ENCODE results near the gene NMB. TPM values are rescaled to one million over a fixed set of nuclear protein-coding genes. Genes with fewer than 3 reads are reported as not detected.

Gene NMB
- 9.5 and 10.1 TPM in 2 replicates for polyA plus RNA-seq (2013)

DNA sequence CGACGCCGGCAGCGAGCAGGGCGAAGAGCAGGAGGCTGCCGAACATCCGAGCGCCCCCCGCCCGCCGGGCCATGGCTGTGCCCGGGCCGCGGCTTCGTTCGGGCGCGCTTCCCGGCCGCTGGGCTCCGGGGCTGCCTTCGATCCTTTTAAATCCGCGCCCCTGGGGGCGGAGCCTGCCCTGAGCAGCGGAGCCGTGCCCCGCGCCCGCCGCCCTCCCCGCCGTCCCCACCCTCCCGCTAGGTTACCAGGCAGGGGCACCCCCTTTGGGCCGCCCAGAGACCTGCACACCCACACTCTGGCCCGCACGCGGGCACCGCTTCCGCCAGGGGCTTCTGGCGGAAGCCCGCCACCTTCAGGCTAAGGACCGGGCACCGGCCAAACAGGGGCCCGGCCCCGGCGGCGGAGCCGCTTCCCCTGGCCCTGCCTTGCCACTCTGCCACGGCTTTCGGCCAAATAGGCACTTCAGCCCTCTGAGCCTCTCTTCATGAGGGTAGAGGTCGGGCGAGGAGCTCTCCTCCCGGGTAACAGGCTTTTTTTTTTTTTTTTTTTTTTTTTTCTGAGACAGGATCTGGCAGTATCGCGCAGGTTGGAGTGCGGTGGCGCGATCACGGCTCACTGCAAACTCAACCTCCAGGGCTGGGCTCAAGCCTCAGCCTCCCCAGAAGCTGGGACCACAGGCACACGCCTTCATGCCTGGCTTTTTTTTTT is at the start of gene NMB:
TSS of gene NMB (minus strand) at position 120 of the 708 bp plus-strand sequence. CDS start at position 73, 47 bp downstream.
- Histone ChIP-seq H2AFZ (ENCODE audit: insufficient read depth, low read length, poor library complexity) (peak within 1 kb of the TSS; percentile 56), H3K27ac (ENCODE audit: low read depth, low read length) (no peak within 1 kb of the TSS), H3K23ac (ENCODE audit: low read length) (no peak within 1 kb of the TSS), H2AK5ac (ENCODE audit: low read length) (peak within 1 kb of the TSS; percentile 32), H3K9ac (ENCODE audit: low read length) (peak within 1 kb of the TSS; percentile 74), H4K91ac (ENCODE audit: low read depth, low read length) (peak within 1 kb of the TSS; percentile 69), H3K9me3 (ENCODE audit: insufficient read depth, low read depth, low read length) (no peaks in the 10 kb centered on the region), H3K4me1 (ENCODE audit: control insufficient read depth in 1 of 2, insufficient read depth in 2 of 2, low read length in 2 of 2) (peaks cover 7% of the 10 kb centered on the region in 2 experiments), H3K4ac (ENCODE audit: low read depth, low read length) (no peak within 1 kb of the TSS), H2BK12ac (ENCODE audit: low read length) (no peak within 1 kb of the TSS), H3K36me3 (ENCODE audit: control insufficient read depth in 1 of 2, insufficient read depth in 2 of 2, low read length in 2 of 2) (peaks cover 0 to 3% of the 10 kb centered on the region in 2 experiments), H3K79me1 (ENCODE audit: low read length) (peaks cover 8% of the 10 kb centered on the region), H3K27me3 (ENCODE audit: insufficient read depth, low read length) (no peaks in the 10 kb centered on the region), H3K18ac (ENCODE audit: low read length) (peak within 1 kb of the TSS; percentile 32), H4K12ac (ENCODE audit: low read depth, low read length) (peak within 1 kb of the TSS; percentile 60), H3K4me3 (ENCODE audit: low read depth, low read length) (peak within 1 kb of the TSS; percentile 63), H3K14ac (ENCODE audit: low read length) (peak within 1 kb of the TSS; percentile 80), H4K8ac (ENCODE audit: low read depth, low read length) (peak within 1 kb of the TSS; percentile 89), H3K79me2 (ENCODE audit: control insufficient read depth, insufficient read depth, low read length, poor library complexity) (peaks cover 8% of the 10 kb centered on the region), H2BK5ac (ENCODE audit: low read depth, low read length, poor library complexity) (no peak within 1 kb of the TSS), H2BK120ac (ENCODE audit: insufficient read depth, low read length, poor library complexity) (peak within 1 kb of the TSS; percentile 8), H3K4me2 (ENCODE audit: low read length) (peak within 1 kb of the TSS; percentile 84)
- peak; percentile 56 to 68 for DNase-seq
- WGBS (ENCODE audit: extremely low coverage, insufficient coverage, insufficient read length) = no CpG with 5 or more reads among the region's 61 CpGs

GRCh38 chr15:84703808-84704207 is 45.8 kb upstream of the NMB start:
- H3K79me2 ChIP-seq (ENCODE audit: control insufficient read depth, insufficient read depth, low read length, poor library complexity) = peaks cover 13% of the 10 kb centered on the region
- H4K91ac ChIP-seq (ENCODE audit: low read depth, low read length) = no peak overlapping the region
- H3K4me1 ChIP-seq (ENCODE audit: control insufficient read depth in 1 of 2, insufficient read depth in 2 of 2, low read length in 2 of 2) = no peaks in the 10 kb centered on the region
- no peak overlapping the region for H3K23ac ChIP-seq (ENCODE audit: low read length)
- no peak overlapping the region for H3K27ac ChIP-seq (ENCODE audit: low read depth, low read length)
- H3K36me3 ChIP-seq (ENCODE audit: control insufficient read depth in 1 of 2, insufficient read depth in 2 of 2, low read length in 2 of 2) = peaks cover 0 to 2% of the 10 kb centered on the region in 2 experiments
- H4K8ac ChIP-seq (ENCODE audit: low read depth, low read length) = no peak overlapping the region
- H2AFZ ChIP-seq (ENCODE audit: insufficient read depth, low read length, poor library complexity) = no peak overlapping the region
- WGBS (ENCODE audit: extremely low coverage, insufficient coverage, insufficient read length) = no CpG with 5 or more reads among the region's 5 CpGs
- no peak overlapping the region for H3K4me2 ChIP-seq (ENCODE audit: low read length)
- H3K14ac ChIP-seq (ENCODE audit: low read length) = no peak overlapping the region
- no peak overlapping the region for H2BK12ac ChIP-seq (ENCODE audit: low read length)
- H3K79me1 ChIP-seq (ENCODE audit: low read length) = no peaks in the 10 kb centered on the region
- no peak overlapping the region for H4K12ac ChIP-seq (ENCODE audit: low read depth, low read length)
- DNase-seq = no peak
- H3K9ac ChIP-seq (ENCODE audit: low read length) = no peak overlapping the region
- H3K27me3 ChIP-seq (ENCODE audit: insufficient read depth, low read length) = no peaks in the 10 kb centered on the region
- peak overlapping the region; percentile 59 for H3K4ac ChIP-seq (ENCODE audit: low read depth, low read length)
- H3K18ac ChIP-seq (ENCODE audit: low read length) = no peak overlapping the region
- H2AK5ac ChIP-seq (ENCODE audit: low read length) = no peak overlapping the region
- H2BK5ac ChIP-seq (ENCODE audit: low read depth, low read length, poor library complexity) = no peak overlapping the region
- no peaks in the 10 kb centered on the region for H3K9me3 ChIP-seq (ENCODE audit: insufficient read depth, low read depth, low read length)
- no peak overlapping the region for H3K4me3 ChIP-seq (ENCODE audit: low read depth, low read length)
- no peak overlapping the region for H2BK120ac ChIP-seq (ENCODE audit: insufficient read depth, low read length, poor library complexity)

DNA sequence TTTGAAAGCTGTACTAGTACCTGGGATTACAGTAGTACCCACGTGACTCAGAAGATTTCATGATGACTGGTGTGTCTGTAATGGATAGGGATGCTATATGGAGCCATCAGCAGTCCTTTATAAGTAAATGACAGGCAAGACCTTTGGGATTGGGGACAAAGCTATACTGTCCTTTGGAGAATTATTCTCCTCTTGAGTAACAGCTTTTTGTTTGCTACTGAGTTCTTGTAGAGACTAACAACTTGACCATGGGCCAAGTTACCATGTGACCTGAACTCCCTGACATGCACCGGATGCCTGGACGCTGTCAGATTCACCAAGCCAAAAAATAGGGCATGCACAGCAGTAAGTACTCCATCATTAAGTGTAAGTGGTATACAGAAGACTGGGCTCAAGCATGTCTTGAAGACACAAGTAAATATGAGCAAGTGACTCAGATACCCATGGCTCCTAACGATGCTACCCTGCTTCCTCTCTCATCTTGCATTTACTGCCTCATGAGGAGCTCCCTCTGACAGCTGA is 45.0 kb upstream of the NMB start:
- Histone ChIP-seq H2AFZ (ENCODE audit: insufficient read depth, low read length, poor library complexity) (no peak overlapping the region), H3K4me1 (ENCODE audit: control insufficient read depth in 1 of 2, insufficient read depth in 2 of 2, low read length in 2 of 2) (no peaks in the 10 kb centered on the region), H3K4me3 (ENCODE audit: low read depth, low read length) (no peak overlapping the region), H2BK120ac (ENCODE audit: insufficient read depth, low read length, poor library complexity) (no peak overlapping the region), H3K18ac (ENCODE audit: low read length) (no peak overlapping the region), H3K9me3 (ENCODE audit: insufficient read depth, low read depth, low read length) (no peaks in the 10 kb centered on the region), H3K79me2 (ENCODE audit: control insufficient read depth, insufficient read depth, low read length, poor library complexity) (peaks cover 13% of the 10 kb centered on the region), H3K79me1 (ENCODE audit: low read length) (no peaks in the 10 kb centered on the region), H4K12ac (ENCODE audit: low read depth, low read length) (no peak overlapping the region), H3K9ac (ENCODE audit: low read length) (no peak overlapping the region), H2BK5ac (ENCODE audit: low read depth, low read length, poor library complexity) (no peak overlapping the region), H4K8ac (ENCODE audit: low read depth, low read length) (no peak overlapping the region), H3K27ac (ENCODE audit: low read depth, low read length) (no peak overlapping the region), H3K27me3 (ENCODE audit: insufficient read depth, low read length) (no peaks in the 10 kb centered on the region), H3K4ac (ENCODE audit: low read depth, low read length) (peak overlapping the region; percentile 13), H3K14ac (ENCODE audit: low read length) (no peak overlapping the region), H4K91ac (ENCODE audit: low read depth, low read length) (no peak overlapping the region), H2BK12ac (ENCODE audit: low read length) (no peak overlapping the region), H3K23ac (ENCODE audit: low read length) (no peak overlapping the region), H2AK5ac (ENCODE audit: low read length) (no peak overlapping the region), H3K36me3 (ENCODE audit: control insufficient read depth in 1 of 2, insufficient read depth in 2 of 2, low read length in 2 of 2) (peaks cover 0 to 2% of the 10 kb centered on the region in 2 experiments), H3K4me2 (ENCODE audit: low read length) (no peak overlapping the region)
- no peak for DNase-seq
- no CpG with 5 or more reads among the region's 4 CpGs for WGBS (ENCODE audit: extremely low coverage, insufficient coverage, insufficient read length)

- H3K9ac ChIP-seq (ENCODE audit: low read length) = no peak overlapping the region
- H2BK120ac ChIP-seq (ENCODE audit: insufficient read depth, low read length, poor library complexity) = no peak overlapping the region
- no peaks in the 10 kb centered on the region for H3K4me1 ChIP-seq (ENCODE audit: control insufficient read depth in 1 of 2, insufficient read depth in 2 of 2, low read length in 2 of 2)
- no peak overlapping the region for H4K12ac ChIP-seq (ENCODE audit: low read depth, low read length)
- H3K4ac ChIP-seq (ENCODE audit: low read depth, low read length) = peak overlapping the region; percentile 58
- H2BK5ac ChIP-seq (ENCODE audit: low read depth, low read length, poor library complexity) = no peak overlapping the region
- peak overlapping the region; percentile 13 for H2BK12ac ChIP-seq (ENCODE audit: low read length)
- no peak overlapping the region for H3K4me2 ChIP-seq (ENCODE audit: low read length)
- no peak for DNase-seq
- H2AK5ac ChIP-seq (ENCODE audit: low read length) = no peak overlapping the region
- no peak overlapping the region for H3K23ac ChIP-seq (ENCODE audit: low read length)
- peaks cover 0 to 2% of the 10 kb centered on the region in 2 experiments for H3K36me3 ChIP-seq (ENCODE audit: control insufficient read depth in 1 of 2, insufficient read depth in 2 of 2, low read length in 2 of 2)
- no peaks in the 10 kb centered on the region for H3K79me1 ChIP-seq (ENCODE audit: low read length)
- no peak overlapping the region for H3K14ac ChIP-seq (ENCODE audit: low read length)
- no peak overlapping the region for H3K18ac ChIP-seq (ENCODE audit: low read length)
- no peaks in the 10 kb centered on the region for H3K27me3 ChIP-seq (ENCODE audit: insufficient read depth, low read length)
- no peaks in the 10 kb centered on the region for H3K9me3 ChIP-seq (ENCODE audit: insufficient read depth, low read depth, low read length)
- no peak overlapping the region for H4K8ac ChIP-seq (ENCODE audit: low read depth, low read length)
- H2AFZ ChIP-seq (ENCODE audit: insufficient read depth, low read length, poor library complexity) = no peak overlapping the region
- no peak overlapping the region for H3K27ac ChIP-seq (ENCODE audit: low read depth, low read length)
- WGBS (ENCODE audit: extremely low coverage, insufficient coverage, insufficient read length) = no CpG with 5 or more reads among the region's 8 CpGs
- H3K79me2 ChIP-seq (ENCODE audit: control insufficient read depth, insufficient read depth, low read length, poor library complexity) = peaks cover 14% of the 10 kb centered on the region
- H4K91ac ChIP-seq (ENCODE audit: low read depth, low read length) = no peak overlapping the region
- H3K4me3 ChIP-seq (ENCODE audit: low read depth, low read length) = no peak overlapping the region
Observed at GRCh38 chr15:84699538-84700191, 41.7 kb upstream of the NMB start.
